Liver (tissue), 3 donors: ENCODE measurements around the gene ACVR1C.

Experiments used
- EGR1 ChIP-seq, 2 donors: IDR thresholded peaks; 2 replicates each; pipeline ENCODE4 v1.6.1; 2016 to 2018; ENCODE audit warnings: antibody characterized with exemption in 2 of 2, low read depth in 2 of 2
- GABPA ChIP-seq, 2 donors: IDR thresholded peaks in 1 of 2; conservative IDR thresholded peaks in 1 of 2; 2 replicates each; pipeline ENCODE4 v1.6.1; 2016; ENCODE audit warnings: antibody characterized with exemption in 2 of 2, mild to moderate bottlenecking in 1 of 2, moderate library complexity in 1 of 2
- HNF4A ChIP-seq, 2 donors: conservative IDR thresholded peaks; 2 replicates each; pipeline ENCODE4 v1.6.1; 2016; ENCODE audit warnings: antibody characterized with exemption in 2 of 2, mild to moderate bottlenecking in 2 of 2
- JUND ChIP-seq, 2 donors: IDR thresholded peaks; 2 replicates each; pipeline ENCODE4 v1.6.1; 2016; ENCODE audit warnings: antibody characterized with exemption in 2 of 2
- RAD21 ChIP-seq, 2 donors: IDR thresholded peaks; 2 replicates each; pipeline ENCODE4 v1.6.1; 2016; ENCODE audit warnings: antibody characterized with exemption in 2 of 2, mild to moderate bottlenecking in 2 of 2
- REST ChIP-seq: IDR thresholded peaks from 2 replicates; pipeline ENCODE4 v1.6.1; 2016; ENCODE audit warnings: antibody characterized with exemption, mild to moderate bottlenecking
- RXRA ChIP-seq, 2 donors: IDR thresholded peaks; 2 replicates each; pipeline ENCODE4 v1.6.1; 2017 to 2018; ENCODE audit warnings: antibody characterized with exemption in 2 of 2, mild to moderate bottlenecking in 1 of 2
- SP1 ChIP-seq: IDR thresholded peaks from 2 replicates; pipeline ENCODE4 v1.6.1; 2018; ENCODE audit warnings: antibody characterized with exemption, mild to moderate bottlenecking
- TAF1 ChIP-seq: conservative IDR thresholded peaks from 2 replicates; pipeline ENCODE4 v1.6.1; 2016; ENCODE audit warnings: antibody characterized with exemption, mild to moderate bottlenecking
- YY1 ChIP-seq: IDR thresholded peaks from 2 replicates; pipeline ENCODE4 v1.6.1; 2016; ENCODE audit warnings: antibody characterized with exemption, mild to moderate bottlenecking
- TF ChIP-seq, protein P1 (sequence below): IDR thresholded peaks from 2 replicates; pipeline ENCODE4 v1.6.1; 2016; ENCODE audit warnings: antibody characterized with exemption
- TF ChIP-seq, protein P2 (sequence below): IDR thresholded peaks from 2 replicates; pipeline ENCODE4 v1.6.1; 2016; ENCODE audit warnings: antibody characterized with exemption
- TF ChIP-seq, protein P3 (sequence below): fragments of 150-350 bp; IDR thresholded peaks from 2 replicates; pipeline ENCODE4 v1.5.1; 2017; ENCODE audit warnings: improper control_type of control experiment, low read depth, low read length; ENCODE audit not compliant: missing input control
- TF ChIP-seq, protein P4 (sequence below): IDR thresholded peaks from 2 replicates; pipeline ENCODE4 v1.6.1; 2016; ENCODE audit warnings: antibody characterized with exemption
- donor health status: healthy.
- donor health status: healthy.

DNA sequence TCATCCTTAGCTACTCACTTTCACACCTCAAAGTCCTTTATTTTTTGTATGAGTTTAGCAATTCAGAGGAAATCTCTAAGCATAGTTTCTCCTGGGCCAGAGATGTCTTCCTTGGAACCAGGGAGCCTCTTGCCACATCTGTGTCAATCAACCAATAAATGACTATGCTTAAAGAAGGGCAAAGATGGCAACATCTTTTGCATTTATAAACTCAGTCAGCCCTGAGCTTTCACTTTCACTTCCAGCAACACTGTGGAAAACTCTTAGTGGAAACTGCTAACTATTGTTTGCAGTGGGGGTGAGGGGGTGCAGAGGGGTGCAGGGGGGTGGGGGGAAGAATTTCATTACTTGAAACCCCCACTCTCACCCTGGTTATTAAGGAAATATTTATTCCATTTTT lies 3.4 kb downstream of the ACVR1C start:
- TF ChIP-seq, protein P1, sequence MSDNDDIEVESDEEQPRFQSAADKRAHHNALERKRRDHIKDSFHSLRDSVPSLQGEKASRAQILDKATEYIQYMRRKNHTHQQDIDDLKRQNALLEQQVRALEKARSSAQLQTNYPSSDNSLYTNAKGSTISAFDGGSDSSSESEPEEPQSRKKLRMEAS, result no peak
- TF ChIP-seq, protein P2, sequence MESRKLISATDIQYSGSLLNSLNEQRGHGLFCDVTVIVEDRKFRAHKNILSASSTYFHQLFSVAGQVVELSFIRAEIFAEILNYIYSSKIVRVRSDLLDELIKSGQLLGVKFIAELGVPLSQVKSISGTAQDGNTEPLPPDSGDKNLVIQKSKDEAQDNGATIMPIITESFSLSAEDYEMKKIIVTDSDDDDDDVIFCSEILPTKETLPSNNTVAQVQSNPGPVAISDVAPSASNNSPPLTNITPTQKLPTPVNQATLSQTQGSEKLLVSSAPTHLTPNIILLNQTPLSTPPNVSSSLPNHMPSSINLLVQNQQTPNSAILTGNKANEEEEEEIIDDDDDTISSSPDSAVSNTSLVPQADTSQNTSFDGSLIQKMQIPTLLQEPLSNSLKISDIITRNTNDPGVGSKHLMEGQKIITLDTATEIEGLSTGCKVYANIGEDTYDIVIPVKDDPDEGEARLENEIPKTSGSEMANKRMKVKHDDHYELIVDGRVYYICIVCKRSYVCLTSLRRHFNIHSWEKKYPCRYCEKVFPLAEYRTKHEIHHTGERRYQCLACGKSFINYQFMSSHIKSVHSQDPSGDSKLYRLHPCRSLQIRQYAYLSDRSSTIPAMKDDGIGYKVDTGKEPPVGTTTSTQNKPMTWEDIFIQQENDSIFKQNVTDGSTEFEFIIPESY, result no peak
- TF ChIP-seq, protein P3, sequence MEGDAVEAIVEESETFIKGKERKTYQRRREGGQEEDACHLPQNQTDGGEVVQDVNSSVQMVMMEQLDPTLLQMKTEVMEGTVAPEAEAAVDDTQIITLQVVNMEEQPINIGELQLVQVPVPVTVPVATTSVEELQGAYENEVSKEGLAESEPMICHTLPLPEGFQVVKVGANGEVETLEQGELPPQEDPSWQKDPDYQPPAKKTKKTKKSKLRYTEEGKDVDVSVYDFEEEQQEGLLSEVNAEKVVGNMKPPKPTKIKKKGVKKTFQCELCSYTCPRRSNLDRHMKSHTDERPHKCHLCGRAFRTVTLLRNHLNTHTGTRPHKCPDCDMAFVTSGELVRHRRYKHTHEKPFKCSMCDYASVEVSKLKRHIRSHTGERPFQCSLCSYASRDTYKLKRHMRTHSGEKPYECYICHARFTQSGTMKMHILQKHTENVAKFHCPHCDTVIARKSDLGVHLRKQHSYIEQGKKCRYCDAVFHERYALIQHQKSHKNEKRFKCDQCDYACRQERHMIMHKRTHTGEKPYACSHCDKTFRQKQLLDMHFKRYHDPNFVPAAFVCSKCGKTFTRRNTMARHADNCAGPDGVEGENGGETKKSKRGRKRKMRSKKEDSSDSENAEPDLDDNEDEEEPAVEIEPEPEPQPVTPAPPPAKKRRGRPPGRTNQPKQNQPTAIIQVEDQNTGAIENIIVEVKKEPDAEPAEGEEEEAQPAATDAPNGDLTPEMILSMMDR, result no peak
- TF ChIP-seq GABPA (IDR thresholded peaks at IDR 0.05 in 1 of 2, conservative IDR thresholded peaks at IDR 0.05 in 1 of 2), result no peak
- TF ChIP-seq JUND (IDR thresholded peaks at IDR 0.05), result no peak
- no peak for TF ChIP-seq REST
- TF ChIP-seq SP1, result no peak
- no peak for TF ChIP-seq RAD21 (IDR thresholded peaks at IDR 0.05)
- no peak for TF ChIP-seq TAF1
- TF ChIP-seq, protein P4, sequence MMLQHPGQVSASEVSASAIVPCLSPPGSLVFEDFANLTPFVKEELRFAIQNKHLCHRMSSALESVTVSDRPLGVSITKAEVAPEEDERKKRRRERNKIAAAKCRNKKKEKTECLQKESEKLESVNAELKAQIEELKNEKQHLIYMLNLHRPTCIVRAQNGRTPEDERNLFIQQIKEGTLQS, result no peak
- TF ChIP-seq YY1, result no peak
- TF ChIP-seq EGR1 (IDR thresholded peaks at IDR 0.05; ENCODE audit: low read depth in 2 of 2), result no peak
- TF ChIP-seq RXRA (IDR thresholded peaks at IDR 0.05), result no peak
- TF ChIP-seq HNF4A (conservative IDR thresholded peaks at IDR 0.05), result no peak
